Panc1 (cell line): ENCODE measurements around the gene MFSD12. TPM values are rescaled to one million over a fixed set of nuclear protein-coding genes. Genes with fewer than 3 reads are reported as not detected.

Experiments used
- ATAC-seq: fragments of 200-7000 bp; cut with Tn5 transposase; 2 replicates; pipeline ENCODE4 v1.9.1; 2020; ENCODE audit warnings: mild to moderate bottlenecking, moderate library complexity
- Bru-seq: library from RNA; stranded (reverse); fragments of 400-500 nt; gene quantifications from one replicate; lab custom pipeline; 2021; lab: Mats Ljungman, UMichigan
- BruChase-seq, 2 experiments: library from RNA; stranded (reverse); fragments of 400-500 nt; gene quantifications; one replicate each; lab custom pipeline; 2021; lab: Mats Ljungman, UMichigan
- BruUV-seq: library from RNA; stranded (reverse); fragments of 400-500 nt; replicated peaks from 2 replicates; lab custom pipeline; 2021; lab: Mats Ljungman, UMichigan
- CTCF ChIA-PET: fragments of 300-600 bp; sonication (Branson Sonifier 250); formaldehyde crosslinking; loops from one replicate; lab custom pipeline; 2022; ENCODE audit warnings: antibody characterized with exemption; lab: Charles Lee
- POLR2A ChIA-PET: fragments of 300-600 bp; sonication (Branson Sonifier 250); formaldehyde crosslinking; loops from one replicate; lab custom pipeline; 2022; ENCODE audit warnings: antibody characterized with exemption; lab: Charles Lee
- DNase-seq: peaks from one replicate; pipeline ENCODE4 v3.0.0-alpha.2; 2010; ENCODE audit warnings: low read depth, low spot score
- H3K27ac ChIP-seq: 2 replicates; pipeline ENCODE4 v1.5.1; 2011; ENCODE audit warnings: mild to moderate bottlenecking, low read length, inconsistent platforms
- H3K27me3 ChIP-seq: fragments of 200-500 bp; sonication (Bioruptor generic); 2 replicates; pipeline ENCODE4 v1.6.0; 2014; ENCODE audit warnings: low read length, inconsistent platforms; ENCODE audit not compliant: control insufficient read depth, insufficient read depth
- H3K36me3 ChIP-seq: fragments of 200-500 bp; sonication (Bioruptor generic); 2 replicates; pipeline ENCODE4 v1.5.1; 2014; ENCODE audit warnings: inconsistent platforms, mild to moderate bottlenecking, low read length, moderate library complexity; ENCODE audit not compliant: control insufficient read depth, insufficient read depth
- H3K4me1 ChIP-seq: 2 replicates; pipeline ENCODE4 v1.5.1; 2011; ENCODE audit warnings: inconsistent platforms, mild to moderate bottlenecking, low read length, moderate library complexity; ENCODE audit not compliant: control insufficient read depth, insufficient read depth
- H3K4me3 ChIP-seq, 2 experiments: 2 replicates each; pipeline ENCODE4 v1.5.1; 2011 to 2012; ENCODE audit warnings: low read depth in 2 of 2, low read length in 2 of 2, mild to moderate bottlenecking in 2 of 2, inconsistent platforms in 1 of 2, moderate library complexity in 1 of 2
- H3K9me3 ChIP-seq: fragments of 200-500 bp; sonication (Bioruptor generic); 2 replicates; pipeline ENCODE4 v1.5.1; 2014; ENCODE audit warnings: low read depth, mild to moderate bottlenecking, inconsistent platforms, low read length, moderate library complexity; ENCODE audit not compliant: control insufficient read depth, insufficient read depth
- POLR2AphosphoS5 ChIP-seq: IDR thresholded peaks from 2 replicates; pipeline ENCODE4 v1.6.1; 2012; ENCODE audit warnings: mild to moderate bottlenecking, low read depth, low read length, moderate library complexity
- SIN3A ChIP-seq: IDR thresholded peaks from 2 replicates; pipeline ENCODE4 v1.6.1; 2012; ENCODE audit warnings: low read depth, mild to moderate bottlenecking, low read length, moderate library complexity, borderline replicate concordance; ENCODE audit not compliant: insufficient read depth
- TCF7L2 ChIP-seq: IDR thresholded peaks from 2 replicates; pipeline ENCODE4 v1.6.1; 2011; ENCODE audit warnings: mild to moderate bottlenecking, low read depth, low read length, inconsistent platforms
- in situ Hi-C: cut with HindIII; loops from 2 replicates; pipeline ENCODE4 v1.10.0; 2016; ENCODE audit warnings: low sequenced_read_pairs, low pct_unique_long_range_greater_than_20kb
- intact Hi-C: fragments of 100-400 bp; cut with micrococcal nuclease; formaldehyde crosslinking; loops from one replicate; pipeline ENCODE4 v1.10.0; 2022; ENCODE audit not compliant: unreplicated experiment
- long read RNA-seq: library from polyadenylated mRNA; unstranded; transcript quantifications from one replicate; pipeline ENCODE4 v2.0.0, GENCODE V29; 2021; ENCODE audit not compliant: unreplicated experiment
- polyA plus RNA-seq: library from polyadenylated mRNA; unstranded; fragments of >200 nt; gene quantifications from one replicate; pipeline ENCODE4 v1.2.1, GENCODE V29; 2012; ENCODE audit warnings: missing spikeins; ENCODE audit not compliant: insufficient read length
- total RNA-seq: library from RNA; stranded (reverse); gene quantifications from one replicate; pipeline ENCODE4 v1.2.1, GENCODE V29; 2021; ENCODE audit not compliant: unreplicated experiment
- TF ChIP-seq, protein P1 (sequence below), 2 experiments: IDR thresholded peaks; 2 replicates each; pipeline ENCODE4 v1.6.1; 2011 to 2012; ENCODE audit warnings: low read depth in 2 of 2, control low read depth in 1 of 2, low read length in 1 of 2, mild to moderate bottlenecking in 1 of 2, moderate library complexity in 1 of 2; ENCODE audit not compliant: insufficient read depth in 1 of 2
- TF ChIP-seq, protein P2 (sequence below): fragments of 450-650 bp; IDR thresholded peaks from 2 replicates; pipeline ENCODE4 v1.5.1; 2017; ENCODE audit warnings: mild to moderate bottlenecking

The MFSD12 gene
- total RNA-seq (98.8 TPM), Bru-seq, nascent RNA (percentile 59 among the genes with signal in this experiment), BruChase-seq, experiment 1, labeled RNA remaining after a 2-hour chase (percentile 73 among the genes with signal in this experiment), BruChase-seq, experiment 2, labeled RNA remaining after a 6-hour chase (percentile 77 among the genes with signal in this experiment)
- polyA plus RNA-seq: 140 TPM
- long read RNA-seq, transcript MFSD12-204 (1 exons, 1,769 nt): major isoform, 19 of 132 reads
- long read RNA-seq, transcript MFSD12-201 (10 exons, 2,124 nt): minor isoform, 13 of 132 reads
- long read RNA-seq, partial matches to known transcripts: 27 of 132 reads
- long read RNA-seq, other reads (novel, unspliced or antisense): 72 of 132 reads

DNA sequence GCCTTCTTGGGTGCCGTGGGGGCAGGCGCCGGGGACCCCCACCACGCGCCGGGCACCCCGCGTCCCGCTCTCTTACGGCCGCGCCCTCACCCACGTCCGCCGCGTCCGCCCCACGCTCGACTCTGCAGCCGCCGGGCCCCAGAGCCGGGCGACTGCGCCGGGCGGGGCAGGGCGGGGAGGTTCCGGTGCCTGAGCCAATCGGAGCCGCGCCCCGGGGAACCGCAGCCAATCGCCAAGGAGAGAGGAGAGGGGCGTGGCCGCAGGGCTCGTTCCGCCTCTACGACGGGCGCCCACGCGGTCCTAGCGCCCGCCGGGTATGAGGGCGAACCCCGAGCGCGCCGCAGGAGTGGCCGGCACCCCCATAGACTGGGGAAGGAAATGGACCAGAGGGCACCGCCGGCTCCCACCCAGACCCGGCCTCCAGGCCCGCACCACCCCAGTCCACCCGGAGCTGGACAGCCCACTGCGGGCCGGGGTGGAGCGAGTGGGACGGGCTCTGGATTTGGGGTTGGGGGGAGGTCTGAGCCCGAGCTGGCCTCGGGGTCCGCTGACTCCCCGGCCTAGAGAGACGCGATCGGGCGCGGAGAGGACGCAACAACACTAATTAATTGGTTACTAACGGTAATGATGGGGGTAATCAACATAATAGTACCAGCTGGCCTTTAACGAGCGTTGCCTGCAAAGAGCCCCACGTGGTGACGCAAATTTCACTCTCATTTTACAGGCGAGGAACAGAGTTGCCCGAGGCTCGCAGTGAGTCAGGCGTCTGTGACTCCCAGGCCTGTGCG, at the start of gene MFSD12:
MFSD12 (minus strand) TSS at position 126 of the 788 bp plus-strand sequence. CDS start 183 bp downstream, outside the sequence.
- Histone ChIP-seq H3K9me3 (no peaks in the 10 kb centered on the region), H3K27me3 (no peaks in the 10 kb centered on the region), H3K4me1 (peaks cover 11% of the 10 kb centered on the region), H3K36me3 (no peaks in the 10 kb centered on the region; the same call in 1 of the 2 replicates), H3K27ac (peak within 1 kb of the TSS; percentile 72), H3K4me3 (peak within 1 kb of the TSS; percentile 62 to 68)
- DNase-seq (no peak), ATAC-seq (peak; percentile 98)
- in situ Hi-C loops (no loop called here), intact Hi-C loops (no loop called here)
- ChIA-PET POLR2A (no interaction called here), CTCF (no interaction called here)
- TF ChIP-seq POLR2AphosphoS5 (peak; percentile 45; the same call in 1 of the 2 replicates), SIN3A (no peak; the same call in 1 of the 2 replicates), TCF7L2 (no peak)
- TF ChIP-seq, protein P1, sequence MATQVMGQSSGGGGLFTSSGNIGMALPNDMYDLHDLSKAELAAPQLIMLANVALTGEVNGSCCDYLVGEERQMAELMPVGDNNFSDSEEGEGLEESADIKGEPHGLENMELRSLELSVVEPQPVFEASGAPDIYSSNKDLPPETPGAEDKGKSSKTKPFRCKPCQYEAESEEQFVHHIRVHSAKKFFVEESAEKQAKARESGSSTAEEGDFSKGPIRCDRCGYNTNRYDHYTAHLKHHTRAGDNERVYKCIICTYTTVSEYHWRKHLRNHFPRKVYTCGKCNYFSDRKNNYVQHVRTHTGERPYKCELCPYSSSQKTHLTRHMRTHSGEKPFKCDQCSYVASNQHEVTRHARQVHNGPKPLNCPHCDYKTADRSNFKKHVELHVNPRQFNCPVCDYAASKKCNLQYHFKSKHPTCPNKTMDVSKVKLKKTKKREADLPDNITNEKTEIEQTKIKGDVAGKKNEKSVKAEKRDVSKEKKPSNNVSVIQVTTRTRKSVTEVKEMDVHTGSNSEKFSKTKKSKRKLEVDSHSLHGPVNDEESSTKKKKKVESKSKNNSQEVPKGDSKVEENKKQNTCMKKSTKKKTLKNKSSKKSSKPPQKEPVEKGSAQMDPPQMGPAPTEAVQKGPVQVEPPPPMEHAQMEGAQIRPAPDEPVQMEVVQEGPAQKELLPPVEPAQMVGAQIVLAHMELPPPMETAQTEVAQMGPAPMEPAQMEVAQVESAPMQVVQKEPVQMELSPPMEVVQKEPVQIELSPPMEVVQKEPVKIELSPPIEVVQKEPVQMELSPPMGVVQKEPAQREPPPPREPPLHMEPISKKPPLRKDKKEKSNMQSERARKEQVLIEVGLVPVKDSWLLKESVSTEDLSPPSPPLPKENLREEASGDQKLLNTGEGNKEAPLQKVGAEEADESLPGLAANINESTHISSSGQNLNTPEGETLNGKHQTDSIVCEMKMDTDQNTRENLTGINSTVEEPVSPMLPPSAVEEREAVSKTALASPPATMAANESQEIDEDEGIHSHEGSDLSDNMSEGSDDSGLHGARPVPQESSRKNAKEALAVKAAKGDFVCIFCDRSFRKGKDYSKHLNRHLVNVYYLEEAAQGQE (IDR thresholded peaks at IDR 0.05; ENCODE audit: insufficient read depth in 1 of 2, low read depth in 2 of 2, low read length in 1 of 2): no peak
- no TSS peak for BruUV-seq

DNA sequence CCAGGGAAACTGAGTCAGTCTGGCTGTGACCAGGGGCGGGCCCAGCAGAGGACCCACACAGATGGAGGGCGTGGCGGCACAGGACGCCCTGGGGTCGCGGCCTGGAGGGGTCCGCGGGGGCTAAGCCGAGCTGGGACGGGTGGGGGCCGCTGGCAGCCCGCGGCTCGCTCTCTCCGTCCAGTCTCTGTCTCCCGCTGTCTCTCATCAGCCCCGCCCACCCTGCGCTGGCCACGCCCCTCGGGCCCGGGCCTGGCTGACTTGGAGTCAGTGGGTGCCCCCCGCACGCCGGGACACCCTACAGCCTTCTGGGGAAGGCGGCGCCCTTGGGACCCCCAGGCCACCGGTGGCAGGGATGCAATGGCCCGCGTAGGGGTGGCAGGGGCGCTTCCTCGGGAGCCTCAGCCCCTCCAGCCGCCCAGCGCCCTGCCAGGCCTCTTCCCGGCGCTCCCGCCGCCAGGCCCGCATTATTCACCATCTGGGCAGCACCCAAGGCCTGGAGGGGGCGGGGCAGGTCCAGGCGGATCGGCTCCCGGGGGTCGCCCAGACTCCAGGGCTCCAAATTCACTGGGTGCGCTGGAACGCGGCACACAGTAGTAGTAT, 49.4 kb upstream of the MFSD12 start, which contains the start of gene TBXA2R:
TBXA2R (minus strand) TSS at position 186 of the 600 bp plus-strand sequence. CDS start 6,241 bp downstream, outside the sequence.
- intact Hi-C loops: no loop called here
- CTCF ChIA-PET: no interaction called here

More for the DNA sequence above, 49.4 kb upstream of the MFSD12 start, which contains the start of gene TBXA2R:
- ATAC-seq (peak; percentile 85), DNase-seq (no peak)
- H3K9me3 ChIP-seq: no peaks in the 10 kb centered on the region
- no peaks in the 10 kb centered on the region for H3K27me3 ChIP-seq
- H3K27ac ChIP-seq: peak within 1 kb of the TSS; percentile 67
- TF ChIP-seq, protein P1 (IDR thresholded peaks at IDR 0.05; ENCODE audit: insufficient read depth in 1 of 2, low read depth in 2 of 2, low read length in 1 of 2): no peak
- TF ChIP-seq POLR2AphosphoS5: no peak
- TF ChIP-seq, protein P2, sequence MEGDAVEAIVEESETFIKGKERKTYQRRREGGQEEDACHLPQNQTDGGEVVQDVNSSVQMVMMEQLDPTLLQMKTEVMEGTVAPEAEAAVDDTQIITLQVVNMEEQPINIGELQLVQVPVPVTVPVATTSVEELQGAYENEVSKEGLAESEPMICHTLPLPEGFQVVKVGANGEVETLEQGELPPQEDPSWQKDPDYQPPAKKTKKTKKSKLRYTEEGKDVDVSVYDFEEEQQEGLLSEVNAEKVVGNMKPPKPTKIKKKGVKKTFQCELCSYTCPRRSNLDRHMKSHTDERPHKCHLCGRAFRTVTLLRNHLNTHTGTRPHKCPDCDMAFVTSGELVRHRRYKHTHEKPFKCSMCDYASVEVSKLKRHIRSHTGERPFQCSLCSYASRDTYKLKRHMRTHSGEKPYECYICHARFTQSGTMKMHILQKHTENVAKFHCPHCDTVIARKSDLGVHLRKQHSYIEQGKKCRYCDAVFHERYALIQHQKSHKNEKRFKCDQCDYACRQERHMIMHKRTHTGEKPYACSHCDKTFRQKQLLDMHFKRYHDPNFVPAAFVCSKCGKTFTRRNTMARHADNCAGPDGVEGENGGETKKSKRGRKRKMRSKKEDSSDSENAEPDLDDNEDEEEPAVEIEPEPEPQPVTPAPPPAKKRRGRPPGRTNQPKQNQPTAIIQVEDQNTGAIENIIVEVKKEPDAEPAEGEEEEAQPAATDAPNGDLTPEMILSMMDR: no peak
- 0 out of 2 replicates have a peak, but pooled peaks have one; percentile 26 for TF ChIP-seq SIN3A
- TF ChIP-seq TCF7L2: no peak
- in situ Hi-C loops: no loop called here
- H3K4me3 ChIP-seq: peak within 1 kb of the TSS; percentile 44 to 62
- no peaks in the 10 kb centered on the region for H3K36me3 ChIP-seq
- peaks cover 39% of the 10 kb centered on the region for H3K4me1 ChIP-seq
- no TSS peak for BruUV-seq
- POLR2A ChIA-PET: no interaction called here
